GM19467 (cell line): Measurements from ENCODE around the gene SQOR.

Experiments used
- ATAC-seq: cut with Tn5 transposase; IDR thresholded peaks from one replicate; pipeline ENCODE4 v1.9.1; 2021; ENCODE audit warnings: mild to moderate bottlenecking, moderate library complexity; ENCODE audit not compliant: unreplicated experiment

Gene SQOR

DNA sequence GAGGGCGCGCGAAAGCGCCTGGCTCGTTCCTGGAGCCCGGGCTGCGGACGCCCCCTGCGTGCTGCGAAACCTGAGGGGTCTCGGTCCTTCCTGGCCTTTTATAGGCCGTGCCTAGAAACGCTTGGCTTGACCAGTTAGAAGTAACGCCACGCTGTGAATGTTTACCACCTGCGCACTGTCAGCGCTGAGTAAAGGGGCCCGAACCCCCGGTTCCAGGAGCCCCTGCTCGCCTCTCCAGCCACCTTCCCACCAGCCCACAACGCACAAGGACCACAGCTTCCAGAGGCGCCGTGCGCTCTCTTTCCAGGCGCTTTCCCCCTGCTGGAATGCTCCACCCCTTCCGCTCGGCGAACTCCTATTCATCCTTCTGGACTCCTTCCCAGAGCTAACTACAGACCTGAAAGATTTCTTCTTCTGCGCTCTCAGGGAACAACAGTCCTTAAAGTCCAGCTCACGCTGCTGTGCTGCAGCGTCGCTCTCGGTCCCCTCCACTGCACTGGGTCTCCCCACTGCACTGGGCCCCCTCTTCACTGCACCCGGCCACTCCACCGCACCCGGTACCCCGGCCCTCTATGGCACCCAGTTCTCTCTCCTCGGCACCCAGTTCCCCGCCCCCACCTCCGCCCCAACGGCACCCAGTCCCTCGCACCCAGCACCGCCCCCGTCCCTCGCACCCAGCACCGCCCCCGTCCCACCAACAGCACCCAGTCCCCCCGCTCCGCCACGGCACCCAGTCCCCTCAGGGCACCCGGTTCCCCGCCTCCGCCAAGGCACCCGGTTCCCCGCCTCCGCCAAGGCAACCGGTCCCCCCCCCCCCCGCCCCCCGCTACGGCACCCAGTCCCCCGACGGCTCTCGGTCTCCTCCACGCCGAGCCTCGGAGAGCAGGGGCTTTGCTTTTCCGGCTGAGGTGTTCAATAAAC, 69.8 kb downstream of the SQOR start:
- no peak for ATAC-seq

DNA sequence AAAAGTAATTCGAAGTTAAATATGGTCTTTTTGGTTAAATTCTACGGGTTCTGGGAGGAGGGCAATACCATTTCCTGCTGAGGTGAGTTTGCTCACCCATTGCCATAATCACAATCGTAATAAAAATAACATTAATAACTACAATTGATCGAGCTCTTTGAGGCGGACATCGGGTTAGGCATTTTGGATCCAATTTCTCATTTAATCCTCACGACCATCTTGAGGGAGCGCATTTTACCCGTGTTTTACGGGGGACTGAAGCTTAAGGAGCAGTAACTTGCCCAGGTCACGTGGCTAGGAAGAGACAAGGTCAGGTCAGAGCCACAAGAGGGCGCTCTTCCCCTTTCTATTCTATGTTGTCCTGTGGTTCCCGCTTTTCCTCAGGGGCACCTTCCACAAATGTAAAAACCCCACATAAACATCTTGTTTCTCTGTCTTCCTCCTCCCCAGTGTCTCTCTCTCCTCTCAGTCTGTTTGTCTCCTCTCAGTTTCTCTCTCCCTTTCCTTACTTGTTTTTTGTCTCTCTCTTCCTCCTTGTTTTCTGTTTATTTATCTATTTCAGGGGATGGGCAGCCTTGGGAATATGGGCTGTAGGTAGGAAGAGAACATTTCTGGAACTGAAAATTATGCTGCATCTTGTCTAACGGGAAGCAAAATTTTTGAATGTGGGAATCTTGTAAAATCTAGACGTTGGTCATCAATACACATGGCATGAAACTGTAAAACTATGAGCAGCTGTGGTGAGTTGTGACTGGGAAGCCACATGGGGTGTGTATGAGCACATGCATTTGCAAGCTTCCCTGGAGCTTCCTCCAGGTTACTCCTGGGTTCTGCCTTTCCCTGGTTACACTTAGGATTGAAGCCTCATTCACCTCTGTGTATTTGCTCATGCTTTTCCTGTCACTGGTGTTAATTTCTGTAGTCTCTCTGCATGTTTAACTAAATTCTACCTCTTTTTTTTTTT, 71.0 kb downstream of the SQOR start:
- no peak for ATAC-seq

GRCh38 chr15:45710657-45711056, 75.8 kb downstream of the SQOR start:
- ATAC-seq = no peak

GRCh38 chr15:45714590-45715488, 80.0 kb downstream of the SQOR start:
- no peak for ATAC-seq

- no peak for ATAC-seq
These were observed 80.7 kb downstream of the SQOR start for GRCh38 chr15:45715528-45715927.

DNA sequence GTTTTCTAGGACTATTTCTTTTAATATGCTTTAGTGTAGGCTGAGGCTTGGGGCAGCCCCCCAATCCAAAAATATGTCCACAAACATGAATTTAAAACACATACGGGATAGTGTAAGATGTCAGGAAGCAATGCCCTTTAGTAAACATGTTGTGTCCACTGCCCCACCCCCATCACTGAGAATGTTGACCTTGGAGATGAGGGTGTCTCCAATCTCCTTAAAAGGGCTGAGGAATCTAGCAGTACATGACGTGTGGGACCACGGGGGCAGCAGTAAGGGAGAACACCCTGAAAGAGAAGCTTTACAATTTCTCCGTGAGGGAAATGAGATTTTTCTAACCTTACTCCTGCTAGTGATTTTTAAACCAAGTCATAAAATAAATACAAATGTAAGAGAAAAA, 84.7 kb downstream of the SQOR start:
- no peak for ATAC-seq

- no peak for ATAC-seq
These were observed 85.4 kb downstream of the SQOR start for GRCh38 chr15:45720183-45720582.

- no peak for ATAC-seq
These were observed 93.8 kb downstream of the SQOR start for GRCh38 chr15:45728641-45729040.

DNA sequence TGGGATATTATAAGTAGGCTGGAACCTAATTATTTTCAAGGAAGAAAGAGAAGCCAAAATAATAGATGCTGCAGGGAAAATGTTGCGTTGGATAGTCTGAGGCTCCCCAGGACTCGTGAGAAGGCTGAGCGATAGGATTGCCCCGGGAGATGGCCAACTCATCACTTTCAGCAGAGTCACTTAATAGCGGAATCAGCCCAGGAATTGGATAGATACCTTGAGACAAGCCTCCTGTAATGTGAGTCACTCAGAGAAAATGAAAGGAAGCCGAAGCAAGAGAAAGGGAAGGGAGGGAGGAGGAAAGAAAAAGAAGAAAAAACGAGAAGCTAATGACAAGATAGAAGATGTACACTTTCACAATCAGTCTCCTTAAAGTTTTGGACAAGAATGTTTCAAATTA, 94.3 kb downstream of the SQOR start:
- ATAC-seq = no peak

- ATAC-seq = no peak
These were observed 96.5 kb downstream of the SQOR start for GRCh38 chr15:45731343-45731742.

DNA sequence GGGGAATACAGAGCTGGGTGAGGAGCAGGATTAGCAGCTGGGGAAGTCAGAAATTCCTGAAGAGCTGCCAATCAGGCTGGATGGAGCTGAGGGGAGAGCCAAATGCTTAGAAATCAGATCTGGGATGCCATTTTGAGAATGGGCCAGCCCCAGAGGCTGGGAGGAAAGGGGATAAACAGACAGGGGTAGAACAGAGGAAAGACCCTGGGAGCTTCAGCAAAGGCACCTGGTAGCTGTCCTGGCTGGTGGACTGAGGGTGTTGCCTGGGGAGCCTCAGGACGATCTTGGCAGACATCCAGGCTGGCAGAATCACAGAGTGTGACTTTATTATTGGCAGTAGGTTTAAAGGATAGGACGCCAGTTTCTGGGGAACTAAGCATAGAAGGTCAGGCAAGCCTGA, 97.8 kb downstream of the SQOR start:
- no peak for ATAC-seq

- ATAC-seq = no peak
These were observed 99.5 kb downstream of the SQOR start for GRCh38 chr15:45734260-45734711.
